Glomerular endothelial cell (primary cell): ENCODE data around the gene MNAT1. TPM values are rescaled to one million over a fixed set of nuclear protein-coding genes. Genes with fewer than 3 reads are reported as not detected.
A peak's percentile ranks its signal among the peaks of the same experiment; 100 is the strongest.

Source experiments
- DNase-seq: peaks from one replicate; pipeline ENCODE4 v3.0.0-alpha.2; 2011; ENCODE audit warnings: low read depth, low spot score; ENCODE audit errors: extremely low read depth
- total RNA-seq: library from RNA; depleted of rRNA; stranded (reverse); fragments of >200 nt; gene quantifications from 2 replicates; pipeline ENCODE4 v1.2.3, GENCODE V29; 2015

MNAT1 gene
- total RNA-seq, 1 donor from 2014 or later: 36.7 TPM

DNA sequence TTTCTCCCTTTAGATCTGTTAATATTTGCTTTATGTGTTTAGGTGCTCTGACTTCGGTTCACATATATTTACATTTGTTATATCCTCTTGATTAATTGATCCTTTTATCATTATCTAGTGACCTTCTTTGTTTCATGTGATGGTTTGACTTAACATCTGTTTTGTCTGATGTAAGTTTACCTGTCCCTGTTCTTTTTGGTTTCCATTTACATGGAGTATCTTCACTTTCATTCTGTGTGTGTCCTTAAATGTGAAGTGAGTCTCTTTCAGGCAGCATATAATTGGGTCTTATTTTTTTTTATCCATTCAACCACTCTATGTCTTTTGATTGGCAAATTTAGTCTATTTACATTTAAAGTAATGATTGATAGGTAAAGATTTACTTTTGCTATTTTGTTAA lies 222.1 kb downstream of the MNAT1 start:
- DNase-seq: no peak

DNA sequence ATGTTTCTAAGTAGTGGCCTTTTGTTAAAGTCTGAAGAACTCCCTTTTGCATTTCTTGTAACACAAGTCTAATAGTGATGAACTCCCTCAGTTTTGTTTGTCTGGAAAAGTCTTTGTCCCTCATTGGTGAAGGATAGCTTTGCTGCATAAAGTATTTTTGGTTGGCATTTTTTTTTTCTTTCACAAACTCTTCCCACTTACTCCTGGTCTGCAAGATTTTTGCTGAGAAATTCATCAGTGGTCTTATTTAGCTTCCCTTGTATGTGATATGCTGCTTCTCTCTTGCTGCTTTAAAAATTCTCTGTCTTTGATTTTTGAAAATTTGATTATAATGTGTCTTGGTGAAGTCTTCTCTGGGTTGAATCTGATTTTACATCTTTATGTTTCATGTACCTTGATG lies 223.6 kb downstream of the MNAT1 start:
- no peak for DNase-seq

DNA sequence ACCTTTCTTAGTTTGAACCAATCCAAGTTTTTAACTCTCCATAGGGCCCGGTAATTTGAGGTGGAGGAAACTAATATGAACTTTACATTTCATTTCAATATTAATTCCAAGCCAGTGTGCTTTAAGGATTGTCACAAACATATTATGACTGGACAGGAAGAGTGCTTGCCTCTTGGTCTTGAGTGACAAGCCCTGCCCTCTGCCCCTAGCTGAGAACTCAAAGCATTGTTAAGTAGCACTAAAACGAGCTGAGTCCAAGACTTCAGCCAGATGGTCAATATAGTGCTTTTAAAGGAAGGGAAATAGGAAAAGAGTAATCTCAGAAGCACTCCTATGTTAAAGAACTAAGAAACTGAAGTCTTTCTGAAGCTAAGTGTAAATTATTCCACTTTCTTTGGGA lies 229.2 kb downstream of the MNAT1 start:
- DNase-seq: no peak

DNA sequence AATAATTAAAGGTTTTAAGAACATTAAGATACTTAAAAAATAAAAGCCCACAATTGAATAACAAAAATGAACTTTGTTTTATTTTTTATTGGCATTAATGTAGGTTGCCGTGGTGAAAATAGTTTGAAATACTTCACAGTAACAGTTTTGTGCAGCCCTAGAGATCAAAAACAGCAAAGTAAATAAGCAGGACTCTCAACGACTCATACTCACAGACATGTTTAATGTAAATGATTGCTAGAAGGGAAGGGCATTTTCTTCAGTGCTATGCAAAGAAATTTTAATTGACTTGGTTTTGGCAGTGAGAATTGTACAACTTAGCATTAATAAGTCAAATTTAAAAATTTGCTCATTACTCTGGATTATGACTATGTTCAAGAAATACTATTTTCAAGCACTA lies 230.3 kb downstream of the MNAT1 start:
- no peak for DNase-seq

- no peak for DNase-seq
Observed at GRCh38 chr14:60965402-60965801, 230.8 kb downstream of the MNAT1 start.

DNA sequence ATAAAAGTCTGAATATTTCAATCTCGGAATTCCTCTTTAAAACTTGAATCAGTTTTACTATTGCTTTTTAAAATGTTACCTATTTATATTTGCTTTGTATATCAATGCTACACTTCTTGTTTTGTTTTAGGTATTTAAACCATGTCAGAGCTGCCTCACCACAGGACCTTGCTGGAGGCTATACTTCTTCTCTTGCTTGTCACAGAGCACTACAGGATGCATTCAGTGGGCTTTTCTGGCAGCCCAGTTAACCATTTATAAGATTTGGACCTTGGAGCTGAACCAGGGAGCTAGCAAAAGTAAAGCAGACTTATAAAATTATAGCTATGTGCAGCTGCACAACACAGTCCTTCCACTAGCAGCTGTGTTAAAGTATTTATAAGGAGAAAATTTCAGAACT lies 233.5 kb downstream of the MNAT1 start:
- no peak for DNase-seq

DNA sequence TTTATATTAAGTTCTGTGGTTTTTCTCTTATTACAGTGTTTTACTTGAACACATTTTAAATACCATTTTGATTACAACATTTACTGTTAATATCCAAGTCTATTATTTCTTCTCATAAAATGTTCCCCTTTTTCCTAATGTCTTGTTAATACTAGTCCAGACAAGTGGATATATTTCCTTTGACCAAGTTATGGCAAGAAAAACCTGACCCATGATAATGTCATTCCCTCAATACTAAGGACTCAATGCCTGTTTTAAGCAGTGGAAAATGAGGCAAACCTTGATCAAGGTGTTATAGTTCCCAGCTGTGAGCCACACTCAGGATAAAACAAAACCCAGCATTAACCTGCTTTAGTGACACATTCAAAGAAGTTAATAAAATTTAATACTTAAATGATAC lies 234.1 kb downstream of the MNAT1 start:
- DNase-seq: no peak

DNA sequence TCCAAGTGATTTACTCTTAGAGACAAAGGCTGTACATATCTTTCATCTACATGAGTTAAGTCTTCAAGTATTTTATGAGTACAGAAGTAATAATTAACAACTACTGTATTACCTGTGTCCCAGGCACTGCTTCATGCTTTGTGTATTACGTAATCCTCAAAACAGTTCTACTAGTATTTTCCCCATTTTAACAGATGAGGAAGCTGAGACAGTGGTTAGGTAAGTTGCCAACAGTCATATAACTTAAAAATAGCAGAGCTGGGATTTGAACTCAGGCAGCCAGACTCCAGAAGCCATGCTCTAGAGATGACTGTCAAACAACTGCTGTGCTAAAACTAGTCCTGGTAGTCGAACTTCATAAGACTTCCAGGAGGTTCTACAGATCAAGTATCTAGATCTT lies 235.6 kb downstream of the MNAT1 start:
- no peak for DNase-seq

GRCh38 chr14:60971271-60971670 lies 236.7 kb downstream of the MNAT1 start:
- DNase-seq: no peak

GRCh38 chr14:60972295-60972694 lies 237.7 kb downstream of the MNAT1 start:
- DNase-seq: no peak

GRCh38 chr14:60973070-60973469 lies 238.5 kb downstream of the MNAT1 start:
- no peak for DNase-seq

DNA sequence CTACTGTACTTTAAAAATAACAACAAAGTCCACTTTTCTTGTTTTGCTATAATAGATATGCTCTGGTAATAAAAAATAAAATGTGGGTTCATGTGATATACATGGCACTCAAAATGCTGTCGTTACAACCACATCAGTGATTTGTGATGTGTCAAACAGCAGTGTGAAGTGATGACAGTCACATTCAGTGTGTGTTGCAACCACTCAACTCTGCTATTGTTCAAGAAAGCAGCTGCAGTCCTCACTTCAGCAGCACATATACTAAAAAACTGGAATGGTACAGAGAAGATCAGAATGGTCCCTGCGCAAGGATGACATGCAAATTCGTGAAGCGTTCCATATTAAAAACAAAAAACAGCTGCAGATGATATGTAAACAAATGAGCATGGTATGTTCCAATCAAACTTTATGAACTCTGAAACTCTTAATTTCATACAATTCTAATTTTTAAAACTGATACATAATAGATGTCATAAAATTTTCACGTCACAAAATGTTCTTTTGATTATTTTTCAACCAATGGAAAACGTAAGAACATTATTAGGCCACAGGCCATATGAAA lies 239.6 kb downstream of the MNAT1 start:
- DNase-seq: no peak

DNA sequence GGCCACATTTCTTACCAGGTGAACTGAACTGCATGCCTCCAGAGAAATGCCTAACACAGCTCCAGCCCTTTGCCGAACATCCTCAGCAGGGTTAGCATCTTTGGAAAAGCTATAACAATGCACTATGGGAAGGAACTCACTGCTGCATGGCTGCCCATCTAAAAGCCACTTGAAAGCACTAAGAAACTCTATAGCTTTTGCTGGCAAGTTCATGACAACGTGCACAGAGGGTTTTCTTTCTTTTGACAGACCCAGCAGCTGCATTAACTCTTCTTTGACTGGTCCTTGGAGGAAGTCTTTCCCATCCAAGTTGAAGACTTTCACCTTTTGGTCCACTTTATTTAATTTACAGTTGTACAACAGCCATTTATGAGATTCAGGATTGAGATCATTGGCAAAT lies 241.0 kb downstream of the MNAT1 start:
- DNase-seq: no peak

DNA sequence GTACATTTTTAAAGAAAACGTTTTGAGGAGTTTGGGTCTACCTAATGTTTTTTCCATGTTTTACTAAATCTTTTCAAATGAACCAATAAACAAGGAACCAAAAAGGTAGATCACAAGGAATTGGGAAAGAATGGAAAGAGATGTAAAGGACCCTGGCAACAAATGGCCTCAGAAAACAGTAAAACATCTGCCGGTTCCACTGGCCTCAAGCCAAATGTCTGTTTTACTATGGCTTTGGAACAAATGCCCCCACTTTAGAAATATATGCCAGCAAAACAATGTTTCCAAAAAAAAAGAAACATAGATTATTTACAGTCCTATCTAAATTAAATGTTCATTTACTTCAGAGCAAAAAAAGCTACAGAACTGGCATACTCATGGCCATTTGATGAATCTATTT lies 243.3 kb downstream of the MNAT1 start:
- DNase-seq: no peak

DNA sequence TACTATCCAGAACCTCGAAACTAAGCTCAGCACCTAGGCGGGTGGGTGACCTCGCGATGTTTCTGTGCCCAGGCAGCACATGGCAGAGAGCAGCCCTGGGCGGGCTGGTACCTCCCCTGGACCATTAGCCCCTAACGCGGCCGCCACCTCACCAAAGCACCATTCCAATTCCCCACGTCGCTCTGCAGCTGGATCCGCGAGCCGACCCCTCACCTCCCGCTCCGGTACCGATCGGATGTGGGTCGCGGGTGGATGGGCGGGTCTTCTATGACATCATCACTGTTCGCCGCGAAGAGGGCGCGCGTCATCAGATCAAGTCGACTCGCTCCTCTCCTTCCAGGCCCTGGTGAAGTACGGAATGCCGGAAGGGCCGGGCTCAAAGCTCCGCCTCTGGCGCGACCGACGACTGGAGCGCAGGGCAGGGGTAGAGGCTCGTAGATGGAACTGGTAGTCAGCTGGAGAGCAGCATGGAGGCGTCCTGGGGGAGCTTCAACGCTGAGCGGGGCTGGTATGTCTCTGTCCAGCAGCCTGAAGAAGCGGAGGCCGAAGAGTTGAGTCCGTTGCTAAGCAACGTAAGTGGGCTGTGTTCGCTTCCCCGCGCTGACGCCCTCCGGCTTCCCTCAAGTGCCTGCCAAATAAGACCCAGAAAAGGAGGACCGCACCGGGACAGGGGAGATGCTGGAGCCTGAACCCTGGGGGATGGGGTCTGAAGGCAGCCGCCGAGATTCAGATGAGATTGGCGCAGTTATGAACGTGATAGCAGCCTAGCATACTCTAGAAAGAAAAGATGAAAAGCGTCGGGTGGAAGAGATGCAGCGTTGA lies 246.5 kb downstream of the MNAT1 start, which contains the start of the genes SLC38A6 and TRMT5:
SLC38A6 (plus strand) TSS at position 435 of the 822 bp plus-strand sequence; CDS start at position 468, 33 bp downstream.
TRMT5 (minus strand) TSS at position 269 of the 822 bp plus-strand sequence; CDS start at position 163, 106 bp downstream.
- DNase-seq: peak; percentile 66

DNA sequence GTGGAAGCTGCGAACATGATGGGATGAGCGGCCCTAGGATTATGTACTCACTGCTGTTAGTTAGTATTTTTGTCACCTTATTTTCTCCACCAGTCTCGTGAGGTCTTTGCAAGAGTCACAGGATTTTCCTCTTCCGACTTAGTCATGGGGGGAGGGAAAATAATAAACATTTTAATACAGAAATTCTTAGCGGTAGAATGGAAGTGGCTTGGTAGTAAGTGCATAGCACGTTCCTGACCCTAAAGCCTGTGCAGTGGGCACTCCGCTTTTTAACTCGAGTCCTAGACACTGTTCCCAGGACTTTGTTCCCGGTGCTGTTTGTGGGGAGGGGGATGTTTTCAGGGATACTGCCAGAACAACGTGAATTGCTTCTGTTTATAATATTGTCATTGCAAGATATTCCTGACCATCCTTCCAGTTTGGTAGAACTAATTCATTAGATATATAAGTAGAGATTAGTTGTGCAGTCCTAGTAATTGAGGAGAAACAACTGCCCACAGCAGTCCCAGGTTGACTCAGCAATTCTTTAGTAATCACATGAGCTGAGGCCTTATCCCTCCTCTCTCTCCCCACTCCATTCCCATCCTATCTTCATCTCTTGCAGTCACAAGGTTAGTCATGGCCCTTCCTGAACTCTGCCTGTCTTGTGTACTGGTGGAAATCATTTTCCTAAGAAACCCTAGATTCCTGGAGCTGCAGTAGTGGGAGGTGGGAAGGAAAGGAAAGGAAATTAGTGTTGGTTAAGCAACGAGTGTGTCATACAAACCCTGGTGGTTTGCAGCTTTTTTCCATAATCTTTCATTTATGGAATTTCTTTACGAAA lies 247.3 kb downstream of the MNAT1 start:
- DNase-seq: no peak

GRCh38 chr14:60984196-60984595 lies 249.6 kb downstream of the MNAT1 start:
- no peak for DNase-seq

- no peak for DNase-seq
Observed at GRCh38 chr14:60986500-60986899, 251.9 kb downstream of the MNAT1 start.

DNA sequence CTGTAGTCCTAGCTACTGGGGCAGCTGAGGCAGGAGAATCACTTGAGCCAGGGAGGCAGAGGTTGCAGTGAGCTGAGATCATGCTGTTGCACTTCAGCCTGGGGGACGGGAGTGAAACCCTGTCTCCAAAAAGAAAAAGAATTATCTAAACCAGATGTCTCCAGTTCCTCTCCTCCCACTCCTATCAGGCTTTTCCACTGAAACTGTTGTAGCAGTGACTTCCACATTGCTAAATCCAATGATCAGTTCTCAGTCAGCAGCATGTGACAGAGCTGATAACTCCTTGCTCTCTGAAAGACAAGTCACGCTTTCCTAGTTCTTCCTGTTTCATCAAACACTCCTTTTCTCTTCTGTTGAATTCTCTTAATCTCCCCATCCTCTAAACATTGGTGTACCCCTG lies 255.0 kb downstream of the MNAT1 start:
- DNase-seq: no peak

DNA sequence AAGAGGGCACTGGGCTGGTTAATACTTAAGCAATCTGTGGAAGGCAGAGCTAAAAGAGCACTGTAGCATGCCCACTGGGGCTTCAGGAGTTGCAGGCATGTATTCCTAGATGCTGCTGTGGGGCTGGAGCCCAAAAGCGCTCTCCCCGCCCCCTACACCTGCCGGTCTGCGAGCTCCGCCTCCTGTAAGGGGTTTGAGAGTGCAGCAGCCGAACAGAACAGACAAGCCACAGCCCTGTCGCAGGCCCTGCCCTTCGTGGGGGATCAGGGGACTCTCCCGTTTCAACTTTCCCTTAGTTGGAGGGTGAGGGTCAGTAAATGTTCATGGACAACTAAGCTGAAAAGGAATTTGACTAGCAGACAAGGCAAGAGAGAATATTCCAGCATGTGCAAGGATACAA lies 264.1 kb downstream of the MNAT1 start:
- no peak for DNase-seq

DNA sequence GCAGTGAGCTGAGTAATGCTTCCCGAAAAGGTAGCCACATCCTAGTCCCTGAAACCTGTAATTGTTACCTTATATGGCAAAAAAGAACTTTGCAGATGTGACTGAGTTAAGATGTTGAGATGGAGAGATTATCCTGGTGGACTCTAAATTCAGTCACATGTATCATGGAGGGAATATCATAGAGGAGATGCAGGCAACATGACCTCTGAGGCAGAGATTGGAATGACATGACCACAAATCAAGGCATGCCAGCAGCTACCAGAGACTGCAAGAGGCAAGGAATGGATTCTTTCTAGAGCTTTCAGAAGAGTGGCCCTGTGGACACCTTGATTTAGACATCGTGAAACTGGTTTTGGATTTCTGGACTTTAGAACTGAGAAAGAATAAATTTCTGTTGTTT lies 265.0 kb downstream of the MNAT1 start:
- no peak for DNase-seq
